Frontal cortex (tissue), 4 donors: Measurements from ENCODE around the gene PALS2. TPM values are rescaled to one million over a fixed set of nuclear protein-coding genes. Genes with fewer than 3 reads are reported as not detected.

Source experiments
- DNase-seq, 2 donors: peaks; one replicate each; pipeline ENCODE4 v3.0.0; 2012; ENCODE audit warnings: low spot score in 2 of 2
- FAIRE-seq: peaks from 2 replicates; lab custom pipeline; 2012; peaks lifted over from hg19 to GRCh38; lab: Jason Lieb, UNC
- small RNA-seq: library from RNA; depleted of rRNA; stranded (forward); fragments of <200 nt; gene quantifications from one replicate; pipeline ENCODE3, GENCODE V24; 2014
- total RNA-seq: library from RNA; depleted of rRNA; stranded (reverse); fragments of >200 nt; gene quantifications from one replicate; pipeline ENCODE4 v1.2.3, GENCODE V29; 2014
- donor health status: control.
- donor health status: control.
- donor health status: control.

Gene PALS2
- total RNA-seq, 1 donor from 2014 or later: 174 TPM

DNA sequence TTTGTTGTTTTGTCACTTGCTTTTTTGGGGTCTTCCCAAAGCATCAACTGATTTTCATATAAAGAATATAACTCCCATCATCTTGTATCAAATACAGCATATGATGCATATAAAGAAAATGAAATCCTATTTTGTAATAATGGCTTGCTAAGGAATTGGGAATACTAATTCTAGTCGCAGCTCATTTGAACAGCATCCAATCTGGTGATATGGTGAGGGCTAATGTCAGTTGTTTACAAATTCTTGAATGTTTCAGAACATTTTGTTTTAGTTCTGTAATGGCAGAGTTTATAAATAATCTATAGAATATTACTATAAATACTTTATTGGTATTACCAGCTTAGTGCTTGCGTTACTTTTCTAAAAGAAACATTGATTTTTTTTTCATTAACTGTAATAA lies 8.9 kb downstream of the PALS2 start:
- DNase-seq: no peak
- FAIRE-seq: no peak

DNA sequence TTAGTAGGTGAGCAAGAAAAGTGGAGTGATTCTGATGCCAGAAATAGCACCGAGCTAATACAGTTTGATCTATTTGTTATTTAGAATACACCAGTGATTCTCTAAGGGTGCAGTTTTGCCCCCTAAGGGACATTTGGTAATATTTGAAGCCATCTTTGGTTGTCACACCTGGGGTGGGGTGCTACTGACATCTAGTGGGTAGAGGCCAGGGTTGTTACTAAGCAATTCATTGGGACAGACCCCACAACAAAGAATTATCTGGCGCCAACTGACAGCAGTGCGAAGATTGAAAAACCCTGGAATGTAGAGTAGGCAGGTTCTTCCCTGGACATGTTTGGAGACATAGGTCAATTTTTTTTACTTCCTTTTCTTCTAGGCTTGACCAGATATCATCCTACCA lies 14.6 kb downstream of the PALS2 start:
- FAIRE-seq (no peak), DNase-seq (no peak)

DNA sequence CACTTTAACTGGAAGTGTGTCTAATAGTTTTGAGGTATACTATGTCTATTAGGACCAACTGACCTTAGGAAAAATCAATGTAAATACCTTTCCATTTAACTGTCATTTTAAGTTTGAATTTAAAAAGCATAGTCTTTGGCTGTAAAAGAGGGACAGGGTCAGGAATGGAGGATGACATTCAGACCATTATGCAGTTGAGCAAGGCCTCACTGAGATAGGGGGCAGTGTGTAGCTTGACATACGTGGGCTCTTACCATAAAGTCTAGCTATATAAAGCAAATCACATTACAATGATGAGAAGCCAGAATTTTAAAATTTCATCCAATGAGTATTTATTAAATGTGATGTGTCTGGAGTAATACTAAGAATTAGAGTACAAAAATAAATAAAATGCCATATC lies 17.9 kb downstream of the PALS2 start:
- FAIRE-seq (no peak), DNase-seq (no peak)

DNA sequence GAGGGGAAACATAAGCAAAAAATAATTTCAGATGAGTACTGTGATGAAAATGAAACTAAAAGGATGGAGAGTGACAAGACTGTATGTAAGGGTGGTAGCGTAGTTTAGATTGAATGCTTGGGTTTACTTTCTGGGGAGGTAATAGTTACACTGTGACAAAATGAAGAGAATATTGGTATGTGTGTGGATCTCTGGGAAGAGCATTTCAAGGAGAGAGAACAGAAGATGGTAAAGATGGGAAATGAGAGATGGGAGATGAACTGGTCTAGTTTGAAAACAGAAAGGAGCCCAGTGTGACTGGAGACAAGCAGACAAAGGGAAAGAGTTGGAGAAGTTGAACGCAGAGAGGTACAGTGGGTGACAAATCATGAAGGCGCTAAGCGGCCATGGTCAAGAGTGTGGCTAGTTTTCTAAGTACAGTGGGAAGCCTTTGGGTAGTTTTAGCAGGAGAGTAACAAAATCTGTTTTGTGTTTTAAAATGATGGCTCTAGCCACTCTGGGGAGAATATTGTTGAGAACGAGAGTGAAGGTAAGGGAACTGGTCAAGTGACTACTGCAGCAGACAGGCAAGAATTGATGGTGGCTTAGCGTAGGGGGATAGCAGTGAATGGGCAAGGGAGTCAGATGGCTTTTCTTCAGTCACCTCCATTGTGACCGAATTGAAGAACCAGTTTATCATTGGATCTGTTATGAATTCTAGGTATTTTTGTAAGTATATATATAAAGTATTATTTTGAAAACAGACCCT lies 22.6 kb downstream of the PALS2 start:
- FAIRE-seq: no peak

DNA sequence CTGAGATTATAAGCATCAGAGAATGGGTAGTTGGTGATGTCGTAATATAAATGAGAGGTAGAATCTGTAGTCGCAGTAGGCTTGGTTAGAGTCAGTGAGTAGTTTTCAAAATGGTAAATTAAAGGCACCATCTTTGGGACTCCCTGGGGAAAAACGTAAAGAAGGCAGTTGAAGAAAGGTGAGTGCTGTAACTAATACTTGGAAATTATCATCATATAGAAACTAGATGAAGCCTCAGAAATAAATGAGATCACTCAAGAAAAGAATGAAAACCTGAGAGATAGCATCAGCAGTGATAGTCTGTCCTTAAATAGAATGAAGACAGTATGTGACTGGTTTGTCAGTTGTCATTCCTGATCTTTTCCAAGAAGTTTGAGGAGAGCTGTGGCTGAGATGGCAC lies 23.8 kb downstream of the PALS2 start:
- DNase-seq: no peak
- no peak for FAIRE-seq

More for the DNA sequence above, 22.6 kb downstream of the PALS2 start:
- no peak for DNase-seq

DNA sequence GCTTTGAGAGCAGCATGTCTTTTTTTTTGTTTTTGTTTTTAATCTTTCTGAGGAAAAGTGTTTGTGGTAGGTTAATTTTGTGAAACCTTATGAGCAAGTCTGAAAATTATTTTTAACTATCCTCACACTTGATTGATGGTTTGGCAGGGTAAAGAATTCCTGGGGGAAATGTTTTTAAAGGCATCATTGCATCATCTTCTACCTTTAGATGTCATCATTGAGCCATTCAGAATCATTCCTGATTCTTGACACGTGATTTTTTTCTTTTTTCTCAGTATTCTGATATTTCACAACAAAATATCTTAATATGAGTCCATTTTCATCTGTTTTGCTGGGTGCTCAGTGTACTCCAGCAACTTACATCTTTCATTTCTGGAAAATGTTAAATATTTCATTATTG lies 28.3 kb downstream of the PALS2 start:
- DNase-seq (no peak), FAIRE-seq (no peak)

DNA sequence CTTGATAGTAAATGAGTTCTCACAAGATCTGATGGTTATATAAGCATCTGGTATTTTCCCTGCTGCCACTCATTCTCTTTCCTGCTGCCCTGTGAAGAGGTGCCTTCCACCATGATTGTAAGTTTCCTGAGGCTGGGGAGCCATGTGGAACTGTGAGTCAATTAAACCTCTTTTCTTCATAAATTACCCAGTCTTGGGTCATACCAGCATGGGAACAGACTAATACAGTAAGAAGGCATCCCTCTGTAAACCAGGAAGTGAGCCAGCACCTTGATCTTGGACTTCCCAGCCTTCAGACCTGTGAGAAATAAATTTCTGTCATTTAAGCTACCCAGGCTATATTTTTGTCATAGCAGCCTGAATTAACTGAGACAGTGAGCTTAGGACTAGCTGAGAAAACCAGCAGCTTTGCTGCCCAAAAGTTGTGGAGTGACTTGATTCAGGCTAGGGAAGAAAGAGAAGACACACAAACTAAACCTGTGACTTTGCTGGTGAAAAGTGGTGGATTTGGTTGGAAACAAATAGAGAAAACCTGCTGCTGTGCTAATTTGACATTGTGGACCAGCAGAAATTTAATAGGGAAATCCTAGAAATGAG lies 29.7 kb downstream of the PALS2 start:
- FAIRE-seq: no peak

DNA sequence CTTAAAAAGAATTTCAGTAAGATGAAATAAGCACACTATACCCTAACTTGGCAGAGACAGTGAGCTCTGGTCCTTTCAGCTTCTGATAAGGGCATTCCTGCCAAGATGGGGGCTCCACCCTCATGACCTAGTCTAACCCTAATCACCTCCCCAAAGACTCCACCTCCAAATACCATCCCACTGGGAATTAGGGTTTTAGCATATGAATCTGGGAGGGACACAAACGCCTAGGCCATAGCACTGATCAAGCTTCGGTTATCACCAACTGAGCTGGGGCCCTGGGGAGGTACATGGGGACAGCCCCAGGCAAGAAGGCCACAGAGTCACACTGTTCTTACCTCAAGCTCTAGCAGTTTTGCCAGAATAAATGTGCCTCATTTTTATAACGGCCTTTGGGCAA lies 31.4 kb downstream of the PALS2 start:
- FAIRE-seq: no peak
- no peak for DNase-seq

More for the DNA sequence above, 29.7 kb downstream of the PALS2 start:
- no peak for DNase-seq

DNA sequence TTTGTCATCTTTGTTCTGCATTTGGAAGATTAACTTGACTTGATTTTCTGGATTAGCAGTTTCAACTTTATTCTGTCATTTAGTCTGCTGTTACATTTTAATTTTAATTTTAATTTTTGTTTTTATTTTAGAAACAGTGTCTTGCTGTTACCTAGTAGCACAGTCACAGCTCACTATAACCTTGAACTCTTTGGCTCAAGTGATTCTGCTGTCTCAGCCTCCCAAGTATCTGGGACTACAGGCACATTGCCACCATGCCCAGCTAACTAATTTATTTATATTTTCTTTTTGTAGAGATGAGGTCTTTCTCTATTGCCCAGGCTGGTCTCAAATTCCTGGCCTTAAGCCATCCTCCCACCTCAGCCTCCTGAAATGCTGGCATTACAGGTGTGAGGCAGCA lies 35.3 kb downstream of the PALS2 start:
- FAIRE-seq (no peak), DNase-seq (no peak)

DNA sequence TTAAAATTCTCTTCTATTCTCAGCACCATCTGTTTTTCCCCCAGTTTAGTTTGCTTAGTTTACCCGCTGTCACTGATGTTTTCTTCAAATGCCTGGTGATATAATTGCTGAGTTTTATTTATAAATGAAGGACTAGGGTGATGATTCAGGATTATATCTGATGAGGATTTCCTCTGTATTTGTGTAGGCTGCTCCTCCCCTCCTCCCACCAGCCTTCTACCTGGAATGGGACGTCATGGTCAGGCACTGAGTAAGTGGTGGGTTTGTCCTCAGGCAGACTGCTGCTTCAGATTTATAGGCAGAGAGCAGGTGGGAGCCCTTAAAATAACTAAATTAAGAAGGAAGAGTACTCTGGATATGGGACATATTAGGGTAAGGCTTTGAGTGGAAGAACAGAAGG lies 35.8 kb downstream of the PALS2 start:
- FAIRE-seq (no peak), DNase-seq (no peak)

DNA sequence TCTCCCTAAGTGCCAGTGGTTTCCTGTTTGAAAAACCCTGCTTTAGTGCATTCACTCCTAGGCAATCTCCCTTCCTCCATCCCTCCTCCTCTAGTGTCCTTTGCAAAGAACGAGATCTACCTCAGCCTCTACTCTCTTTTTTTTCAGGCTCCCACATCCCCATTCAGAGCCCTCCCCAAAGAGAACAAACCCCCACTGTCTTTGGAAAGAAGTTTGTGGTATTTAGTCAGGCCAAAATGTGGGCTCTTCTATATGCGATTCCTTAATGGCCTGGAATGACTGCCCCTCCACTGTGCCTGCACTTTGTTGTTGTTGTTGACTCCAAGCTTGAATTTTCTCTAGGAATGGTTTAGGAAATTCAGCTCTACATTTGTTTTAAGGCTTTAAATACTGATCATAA lies 36.3 kb downstream of the PALS2 start:
- DNase-seq: no peak
- no peak for FAIRE-seq

DNA sequence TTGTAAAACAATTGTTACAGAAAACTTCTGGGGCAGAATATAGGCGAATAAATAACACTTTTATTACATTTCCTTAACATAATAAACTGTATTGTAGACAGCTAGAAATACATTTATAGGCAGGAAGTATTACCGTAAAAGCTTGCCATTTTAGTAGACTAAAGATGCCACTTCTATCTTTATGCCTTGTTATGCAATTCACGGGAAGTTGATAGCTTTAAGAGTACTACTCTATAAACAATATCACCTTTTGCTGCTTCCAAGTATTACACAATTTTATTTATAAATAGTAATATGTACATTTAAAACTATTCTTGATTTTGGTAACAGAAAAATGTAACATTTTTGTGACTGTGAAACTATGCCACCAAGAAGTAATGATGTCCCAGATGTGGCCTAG lies 37.9 kb downstream of the PALS2 start:
- FAIRE-seq: no peak
- no peak for DNase-seq

DNA sequence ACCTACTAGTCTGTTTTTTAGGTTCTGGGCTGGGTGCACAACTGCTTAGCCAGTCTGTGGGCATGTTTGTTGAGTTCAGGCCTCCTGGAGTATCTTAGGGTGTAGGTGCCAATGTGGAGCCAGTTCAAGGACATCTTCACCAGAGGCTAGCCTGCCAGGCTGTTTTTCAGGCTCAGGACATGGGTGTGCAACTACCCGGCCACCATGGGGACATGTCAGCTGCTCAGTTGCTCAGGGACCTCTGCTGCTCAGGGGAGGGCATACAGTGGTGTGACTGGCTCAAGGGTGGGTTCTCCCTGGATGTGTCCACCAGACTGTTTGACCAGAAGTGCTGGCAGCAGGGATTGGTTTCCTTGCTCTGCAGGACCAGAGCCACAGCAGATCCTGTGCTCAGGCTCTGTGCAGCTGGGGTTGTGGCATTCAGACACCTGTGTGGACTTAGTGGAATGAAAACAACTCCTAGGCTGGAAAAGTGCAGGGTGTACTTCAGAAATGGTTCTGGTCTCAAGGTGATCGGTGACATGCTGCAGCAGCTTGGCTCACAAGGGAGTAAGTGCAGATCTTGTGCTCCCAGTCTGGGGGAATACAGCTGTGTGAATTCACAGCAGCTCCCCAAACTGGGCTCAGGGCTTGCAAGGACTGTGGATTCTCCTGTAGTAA lies 44.8 kb downstream of the PALS2 start:
- no peak for FAIRE-seq
- DNase-seq: no peak

DNA sequence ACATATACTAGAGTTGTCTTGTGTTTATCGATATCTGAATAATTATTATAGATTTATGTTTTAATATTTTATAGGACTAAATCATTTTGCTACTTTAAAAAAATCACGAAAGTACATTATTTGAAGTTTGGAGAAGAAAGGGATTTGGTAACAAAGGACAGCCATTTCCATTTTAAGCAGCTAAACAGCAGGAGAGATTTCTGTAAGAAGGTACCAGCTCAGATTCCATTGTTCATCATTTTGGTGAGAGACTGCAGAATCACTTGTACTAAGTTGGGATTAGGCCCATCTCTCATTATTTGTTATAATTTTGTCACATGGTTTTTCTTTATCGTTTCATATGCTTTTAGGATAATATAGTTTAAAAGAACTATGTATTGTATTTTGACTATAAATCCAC lies 46.7 kb downstream of the PALS2 start:
- FAIRE-seq (no peak), DNase-seq (no peak)

DNA sequence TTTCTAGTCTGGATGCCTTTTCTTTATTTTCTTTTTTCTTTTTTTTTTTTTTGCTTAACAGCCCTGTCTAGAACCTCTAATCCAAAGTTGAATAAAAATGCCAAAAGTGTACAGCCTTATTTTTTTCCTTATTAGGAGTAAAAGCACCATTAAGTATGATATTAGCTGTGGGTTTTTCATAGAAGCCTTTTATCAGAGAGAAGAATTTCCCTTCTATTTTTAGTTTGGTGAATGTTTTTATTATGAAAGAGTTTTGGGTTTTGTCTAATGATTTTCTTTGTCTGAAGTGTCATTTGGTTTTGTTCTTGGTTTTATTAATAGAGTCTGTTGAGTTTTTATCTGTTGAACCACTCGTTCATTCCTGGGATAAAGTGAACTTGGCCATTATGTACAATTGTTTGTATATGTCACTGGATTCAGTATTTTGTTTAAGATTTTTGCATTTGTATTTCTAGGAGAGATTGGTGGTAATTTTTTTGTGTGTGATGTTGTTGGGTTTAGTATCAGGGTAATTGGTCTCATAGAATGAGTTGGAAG lies 49.5 kb downstream of the PALS2 start:
- FAIRE-seq (no peak), DNase-seq (no peak)

Small RNAs within 50 kb of the gene (small RNA-seq; reads per million reads assigned to genes)
- gene RNU6-1103P (not detected), gene SUMO2P14 (not detected)

Other genes starting within 250 kb of the PALS2 start
- 39.5 TPM for gene GSDME, start 184.0 kb downstream of the PALS2 start, total RNA-seq